Right lobe of liver (tissue), 4 donors: Measurements from ENCODE around the gene IL23R.

Experiments
- POLR2A ChIP-seq: fragments of 450-650 bp; IDR thresholded peaks from one replicate; pipeline ENCODE4 v1.6.1; 2017; ENCODE audit warnings: antibody characterized with exemption, mild to moderate bottlenecking
- TF ChIP-seq, protein P1 (sequence below), 4 donors: fragments of 200-600 bp in 3 of 4; fragments of 450-650 bp in 1 of 4; IDR thresholded peaks; one replicate each; pipeline versions ENCODE4 v1.5.1 to v1.8.0; 2016 to 2022; ENCODE audit warnings: antibody characterized with exemption in 4 of 4, mild to moderate bottlenecking in 2 of 4
- donor health status: DM: no; HTN: no; CAD: no.
- donor health status: DM: no; HTN: no; CAD: no.
- donor health status: DM: no; HTN: yes; CAD: no.

DNA sequence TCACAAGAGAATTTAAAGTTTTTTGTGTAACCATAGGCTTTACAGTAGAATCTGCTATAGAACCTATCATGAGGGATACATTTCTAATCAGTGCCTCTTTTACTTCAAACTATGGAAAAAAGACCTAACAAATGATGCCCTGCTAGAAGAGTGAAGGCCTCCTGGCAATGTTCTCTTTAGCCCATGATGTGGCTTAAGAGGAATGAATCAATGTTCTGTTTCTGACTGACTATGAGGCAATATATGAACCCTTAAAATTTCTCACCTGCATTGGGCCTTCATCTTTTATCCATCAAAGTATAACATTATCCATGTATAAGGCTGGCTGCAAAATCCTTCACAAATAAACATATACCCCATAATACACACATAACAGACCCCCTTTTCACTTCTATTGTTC, 75.8 kb downstream of the IL23R start:
- TF ChIP-seq POLR2A: no peak
- TF ChIP-seq, protein P1, sequence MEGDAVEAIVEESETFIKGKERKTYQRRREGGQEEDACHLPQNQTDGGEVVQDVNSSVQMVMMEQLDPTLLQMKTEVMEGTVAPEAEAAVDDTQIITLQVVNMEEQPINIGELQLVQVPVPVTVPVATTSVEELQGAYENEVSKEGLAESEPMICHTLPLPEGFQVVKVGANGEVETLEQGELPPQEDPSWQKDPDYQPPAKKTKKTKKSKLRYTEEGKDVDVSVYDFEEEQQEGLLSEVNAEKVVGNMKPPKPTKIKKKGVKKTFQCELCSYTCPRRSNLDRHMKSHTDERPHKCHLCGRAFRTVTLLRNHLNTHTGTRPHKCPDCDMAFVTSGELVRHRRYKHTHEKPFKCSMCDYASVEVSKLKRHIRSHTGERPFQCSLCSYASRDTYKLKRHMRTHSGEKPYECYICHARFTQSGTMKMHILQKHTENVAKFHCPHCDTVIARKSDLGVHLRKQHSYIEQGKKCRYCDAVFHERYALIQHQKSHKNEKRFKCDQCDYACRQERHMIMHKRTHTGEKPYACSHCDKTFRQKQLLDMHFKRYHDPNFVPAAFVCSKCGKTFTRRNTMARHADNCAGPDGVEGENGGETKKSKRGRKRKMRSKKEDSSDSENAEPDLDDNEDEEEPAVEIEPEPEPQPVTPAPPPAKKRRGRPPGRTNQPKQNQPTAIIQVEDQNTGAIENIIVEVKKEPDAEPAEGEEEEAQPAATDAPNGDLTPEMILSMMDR (IDR thresholded peaks at IDR 0.05): no peak
